Suprapubic skin (tissue), 4 donors: ENCODE results near the gene STARD13. TPM values are rescaled to one million over a fixed set of nuclear protein-coding genes. Genes with fewer than 3 reads are reported as not detected.

Experiments used
- DNase-seq, 2 donors: peaks; one replicate each; pipeline ENCODE4 v3.0.0-alpha.2; 2019; ENCODE audit warnings: low spot score in 2 of 2
- H3K27ac ChIP-seq: fragments of 200-600 bp; sonication (generic); one replicate; pipeline ENCODE4 v1.5.1; 2019
- H3K27me3 ChIP-seq: fragments of 200-600 bp; sonication (generic); one replicate; pipeline ENCODE4 v1.5.1; 2019
- H3K36me3 ChIP-seq: fragments of 200-600 bp; sonication (generic); one replicate; pipeline ENCODE4 v1.5.1; 2019
- H3K4me1 ChIP-seq: fragments of 200-600 bp; sonication (generic); one replicate; pipeline ENCODE4 v1.5.1; 2019
- H3K4me3 ChIP-seq: fragments of 200-600 bp; sonication (generic); one replicate; pipeline ENCODE4 v1.5.1; 2019; ENCODE audit warnings: mild to moderate bottlenecking
- H3K9me3 ChIP-seq: fragments of 200-600 bp; sonication (generic); one replicate; pipeline ENCODE4 v1.5.1; 2019
- EP300 ChIP-seq: sonication (generic); formaldehyde crosslinking; IDR thresholded peaks from one replicate; pipeline ENCODE4 v1.6.1; 2017; ENCODE audit warnings: antibody characterized with exemption
- POLR2A ChIP-seq, 2 donors: fragments of 450-650 bp; IDR thresholded peaks; one replicate each; pipeline ENCODE4 v1.6.1; 2017; ENCODE audit warnings: antibody characterized with exemption in 2 of 2, mild to moderate bottlenecking in 2 of 2, moderate library complexity in 2 of 2
- POLR2AphosphoS5 ChIP-seq, 3 donors: sonication (generic); formaldehyde crosslinking; IDR thresholded peaks; one replicate each; pipeline ENCODE4 v1.6.1; 2017; ENCODE audit warnings: antibody characterized with exemption in 3 of 3
- WGBS: methylation state at CpG from one replicate; pipeline ENCODE4 v1.1.5; 2018; 5-methylcytosine and 5-hydroxymethylcytosine counted together
- total RNA-seq, 4 donors: library from RNA; depleted of rRNA; stranded (reverse); fragments of >200 nt; gene quantifications; one replicate each; pipeline ENCODE4 v1.1.0, GENCODE V29; 2016
- TF ChIP-seq, protein P1 (sequence below), 2 donors: fragments of 200-600 bp in 1 of 2; fragments of 450-650 bp in 1 of 2; sonication (generic) in 1 of 2; IDR thresholded peaks; one replicate each; pipeline ENCODE4 v1.5.1; 2016 to 2019; ENCODE audit warnings: antibody characterized with exemption in 2 of 2, mild to moderate bottlenecking in 1 of 2, moderate library complexity in 1 of 2

STARD13 gene
- total RNA-seq, 4 donors from 2014 or later = 7.9 to 31.4 (median 15.9) TPM

DNA sequence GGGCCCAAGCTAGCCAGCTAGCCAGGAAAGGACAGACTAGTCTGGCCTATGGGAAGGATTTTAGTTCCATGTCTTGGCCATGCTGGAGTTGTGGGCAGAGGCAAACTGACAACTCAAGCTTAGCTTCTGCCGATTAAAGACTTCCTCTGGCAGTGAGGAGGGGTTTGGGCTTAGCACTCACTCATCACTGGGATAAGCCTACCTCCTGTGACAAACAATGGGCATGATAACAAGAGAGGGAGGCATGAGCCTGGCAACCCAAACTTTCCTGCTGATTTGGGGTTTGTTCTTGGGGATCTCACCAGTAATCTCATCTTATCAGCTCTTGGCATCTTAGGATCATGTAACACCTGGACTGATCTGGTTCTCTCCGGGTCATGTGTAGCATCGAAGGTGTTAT, 185.7 kb downstream of the STARD13 start:
- Histone ChIP-seq H3K27ac (no peak overlapping the region), H3K9me3 (peaks cover 7% of the 10 kb centered on the region), H3K4me1 (no peaks in the 10 kb centered on the region), H3K4me3 (no peak overlapping the region), H3K27me3 (no peaks in the 10 kb centered on the region), H3K36me3 (peaks cover 2% of the 10 kb centered on the region)
- DNase-seq = no peak
- 73% methylated on average over 3 of the region's 3 CpGs for WGBS
- TF ChIP-seq, protein P1, sequence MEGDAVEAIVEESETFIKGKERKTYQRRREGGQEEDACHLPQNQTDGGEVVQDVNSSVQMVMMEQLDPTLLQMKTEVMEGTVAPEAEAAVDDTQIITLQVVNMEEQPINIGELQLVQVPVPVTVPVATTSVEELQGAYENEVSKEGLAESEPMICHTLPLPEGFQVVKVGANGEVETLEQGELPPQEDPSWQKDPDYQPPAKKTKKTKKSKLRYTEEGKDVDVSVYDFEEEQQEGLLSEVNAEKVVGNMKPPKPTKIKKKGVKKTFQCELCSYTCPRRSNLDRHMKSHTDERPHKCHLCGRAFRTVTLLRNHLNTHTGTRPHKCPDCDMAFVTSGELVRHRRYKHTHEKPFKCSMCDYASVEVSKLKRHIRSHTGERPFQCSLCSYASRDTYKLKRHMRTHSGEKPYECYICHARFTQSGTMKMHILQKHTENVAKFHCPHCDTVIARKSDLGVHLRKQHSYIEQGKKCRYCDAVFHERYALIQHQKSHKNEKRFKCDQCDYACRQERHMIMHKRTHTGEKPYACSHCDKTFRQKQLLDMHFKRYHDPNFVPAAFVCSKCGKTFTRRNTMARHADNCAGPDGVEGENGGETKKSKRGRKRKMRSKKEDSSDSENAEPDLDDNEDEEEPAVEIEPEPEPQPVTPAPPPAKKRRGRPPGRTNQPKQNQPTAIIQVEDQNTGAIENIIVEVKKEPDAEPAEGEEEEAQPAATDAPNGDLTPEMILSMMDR (IDR thresholded peaks at IDR 0.05) = no peak
- TF ChIP-seq POLR2AphosphoS5 (IDR thresholded peaks at IDR 0.05) = no peak
- no peak for TF ChIP-seq POLR2A (IDR thresholded peaks at IDR 0.05)
- no peak for TF ChIP-seq EP300

DNA sequence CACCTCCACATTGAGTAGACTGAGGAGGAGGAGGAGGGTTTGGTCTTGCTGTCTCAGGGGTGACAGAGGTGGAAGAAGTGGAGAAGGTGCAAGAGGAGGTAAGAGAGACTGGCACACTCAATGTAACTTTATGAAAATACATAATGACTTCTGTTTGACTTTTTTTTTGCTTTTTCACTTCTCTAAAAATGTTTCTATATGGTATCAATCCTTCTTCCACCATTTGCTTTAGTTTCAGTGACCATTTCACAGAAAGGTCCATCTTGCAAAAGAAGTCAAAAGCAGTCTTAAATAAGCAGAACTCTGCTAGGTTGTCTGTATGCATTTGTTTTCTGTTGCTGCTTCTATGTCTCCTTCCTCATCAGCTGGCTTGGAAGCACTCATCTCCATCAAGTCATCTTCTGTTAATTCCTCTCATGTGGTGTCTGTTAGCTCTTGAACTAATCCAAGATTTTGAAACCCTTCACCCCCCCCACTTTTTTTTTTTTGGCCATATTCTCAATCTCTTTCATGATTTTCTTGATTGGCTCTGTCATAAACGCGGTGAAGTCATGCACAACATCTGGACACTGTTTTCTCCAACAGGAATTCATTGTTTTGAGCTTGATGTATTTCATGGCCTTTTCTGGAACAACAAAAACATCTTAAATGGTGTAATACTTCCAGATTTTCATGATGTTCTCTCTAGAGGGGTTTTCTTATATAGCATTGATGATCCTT, 188.5 kb downstream of the STARD13 start:
- no peaks in the 10 kb centered on the region for H3K36me3 ChIP-seq

DNA sequence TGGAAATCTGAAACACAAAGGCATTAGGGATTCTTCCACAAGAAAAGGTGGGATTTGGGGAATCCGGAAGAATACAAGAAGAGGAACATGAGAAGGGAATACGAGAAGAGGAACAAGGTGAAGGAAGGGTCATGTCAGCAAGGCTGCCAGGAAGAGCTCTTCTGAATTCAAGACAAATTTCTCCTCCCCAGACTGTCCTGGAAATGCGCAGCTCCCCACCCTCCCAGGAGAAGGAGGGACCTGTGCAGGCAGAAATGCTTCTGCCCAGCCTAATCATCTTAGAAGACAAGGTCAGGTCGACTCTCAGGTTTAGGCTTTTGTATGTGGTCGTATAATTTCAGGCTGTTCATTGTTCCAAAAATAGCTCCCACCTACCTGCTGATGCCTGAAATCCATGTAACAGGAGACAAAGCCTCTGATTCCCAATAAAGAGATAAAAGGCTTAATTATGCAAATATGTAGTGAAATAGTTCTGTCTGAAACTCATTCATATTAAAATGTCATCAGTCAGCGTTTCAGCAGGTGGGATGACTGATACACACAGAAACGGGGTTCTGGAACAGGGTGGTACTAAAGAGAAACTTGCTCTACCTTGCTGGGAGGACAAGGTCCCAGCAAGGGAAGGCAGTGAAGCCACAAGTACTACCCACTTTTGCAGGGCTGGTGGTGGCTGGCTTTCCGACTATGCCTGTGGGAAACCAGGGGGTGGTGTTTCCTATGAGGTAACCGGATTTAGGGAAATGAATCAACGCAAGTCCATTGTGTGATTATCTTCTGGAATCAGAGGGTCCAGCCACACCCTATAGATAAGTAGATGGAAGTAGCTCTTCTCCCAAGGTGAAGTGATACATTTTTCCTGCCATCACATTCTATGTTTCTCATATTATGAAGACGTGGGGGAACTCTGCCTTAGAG, 193.2 kb downstream of the STARD13 start:
- Histone ChIP-seq H3K4me1 (peaks cover 17% of the 10 kb centered on the region), H3K36me3 (no peaks in the 10 kb centered on the region), H3K4me3 (no peak overlapping the region), H3K27me3 (no peaks in the 10 kb centered on the region), H3K27ac (no peak overlapping the region), H3K9me3 (no peaks in the 10 kb centered on the region)
- TF ChIP-seq POLR2A (IDR thresholded peaks at IDR 0.05) = no peak
- TF ChIP-seq EP300 = no peak
- TF ChIP-seq, protein P1 (IDR thresholded peaks at IDR 0.05) = no peak
- TF ChIP-seq POLR2AphosphoS5 (IDR thresholded peaks at IDR 0.05) = no peak
- no peak for DNase-seq
- WGBS = 79% methylated on average over 11 of the region's 11 CpGs

More for the DNA sequence above, 188.5 kb downstream of the STARD13 start:
- Histone ChIP-seq H3K27ac (peak overlapping the region; percentile 52), H3K4me1 (peaks cover 4% of the 10 kb centered on the region), H3K9me3 (peaks cover 7% of the 10 kb centered on the region), H3K27me3 (no peaks in the 10 kb centered on the region), H3K4me3 (no peak overlapping the region)
- DNase-seq = no peak
- TF ChIP-seq POLR2AphosphoS5 (IDR thresholded peaks at IDR 0.05) (no peak), POLR2A (IDR thresholded peaks at IDR 0.05) (no peak), EP300 (no peak)
- TF ChIP-seq, protein P1 (IDR thresholded peaks at IDR 0.05) = no peak
- 75% methylated on average over 2 of the region's 2 CpGs for WGBS

DNA sequence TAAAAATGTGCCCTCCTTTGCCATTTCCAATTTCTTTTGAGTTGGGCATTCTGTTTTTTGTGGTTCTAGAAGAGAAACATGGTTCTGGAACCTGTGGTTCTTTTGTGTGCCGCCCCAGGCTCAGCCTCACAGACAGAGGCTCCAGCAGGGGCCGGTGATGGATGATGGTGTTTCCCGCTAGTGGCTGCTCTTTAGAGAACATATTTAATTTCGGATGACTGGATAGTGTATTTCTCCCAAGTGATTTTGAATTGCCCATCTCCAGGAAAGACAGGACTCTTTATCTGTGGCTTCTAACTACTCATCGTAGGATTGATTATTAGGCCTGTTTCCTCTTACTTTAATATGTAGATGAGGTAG, 194.2 kb downstream of the STARD13 start:
- H3K9me3 ChIP-seq = no peaks in the 10 kb centered on the region
- H3K4me3 ChIP-seq = no peak overlapping the region
- H3K27ac ChIP-seq = peak overlapping the region; percentile 29
- DNase-seq = no peak
- no peaks in the 10 kb centered on the region for H3K36me3 ChIP-seq
- H3K27me3 ChIP-seq = no peaks in the 10 kb centered on the region
- no peak for TF ChIP-seq POLR2AphosphoS5 (IDR thresholded peaks at IDR 0.05)
- no peak for TF ChIP-seq EP300
- TF ChIP-seq, protein P1 (IDR thresholded peaks at IDR 0.05) = no peak
- no peak for TF ChIP-seq POLR2A (IDR thresholded peaks at IDR 0.05)
- peaks cover 17% of the 10 kb centered on the region for H3K4me1 ChIP-seq
- 95% methylated on average over 5 of the region's 5 CpGs for WGBS
